IMR-90 (cell line): Measurements from ENCODE around the gene TYR. TPM values are rescaled to one million over a fixed set of nuclear protein-coding genes. Genes with fewer than 3 reads are reported as not detected.

Experiments used
- polyA plus RNA-seq, 3 experiments: library from polyadenylated mRNA; depleted of rRNA; stranded (reverse); fragments of >200 nt; gene quantifications; 2 replicates each; pipeline ENCODE4 v1.2.3, GENCODE V29; 2012; ENCODE audit warnings: low replicate concordance in 1 of 3
- total RNA-seq: library from RNA; depleted of rRNA; stranded (reverse); fragments of >200 nt; gene quantifications from 2 replicates; pipeline ENCODE4 v1.2.3, GENCODE V29; 2012; rRNA removed

TYR gene
- total and polyA plus RNA-seq, 2 of the 4 experiments (the other 2 are of a cell fraction), result not detected

Other genes with a start within 250 kb of the TYR start
- gene GRM5, start 111.9 kb upstream of the TYR start, total RNA-seq, result under 0.01 TPM in 2 replicates
- under 0.01 and 0.03 TPM in 2 replicates for gene GRM5, start 111.9 kb upstream of the TYR start, polyA plus RNA-seq (2012; rRNA removed)